GM12872 (cell line): ENCODE results near the gene GALK1.

Experiments
- CTCF ChIP-seq: IDR thresholded peaks from 3 replicates; pipeline ENCODE4 v1.5.1; 2011; ENCODE audit warnings: low read depth, mild to moderate bottlenecking, low read length, moderate library complexity; ENCODE audit not compliant: insufficient read depth

Gene GALK1

DNA sequence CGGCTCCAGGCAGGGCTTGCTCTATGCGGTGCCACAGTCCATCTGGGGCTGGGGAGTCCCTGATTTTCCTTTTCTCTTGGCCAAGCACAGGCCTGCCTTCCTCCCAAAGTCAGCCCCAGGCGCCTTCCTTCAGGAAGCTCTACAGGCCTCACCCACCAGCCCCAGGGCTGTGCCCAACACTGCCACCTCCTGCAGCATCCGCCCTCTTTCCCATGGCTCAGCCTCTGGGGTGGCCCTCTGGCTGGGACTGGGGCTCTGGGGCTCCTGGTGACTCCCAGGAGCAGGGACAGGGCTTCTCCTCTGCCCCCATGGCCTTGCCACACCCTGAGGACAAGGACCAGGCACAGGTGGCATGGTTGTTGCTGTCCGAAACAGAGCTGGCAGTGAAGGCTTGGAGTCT is 42.9 kb downstream of the GALK1 start:
- no peak for TF ChIP-seq CTCF

GRCh38 chr17:75721463-75722011 is 43.5 kb downstream of the GALK1 start:
- TF ChIP-seq CTCF, result no peak

GRCh38 chr17:75720656-75721462 is 44.1 kb downstream of the GALK1 start, which contains the start of gene ITGB4:
TSS of gene ITGB4 (plus strand) at chr17:75721459. CDS start at chr17:75724704, 3,245 bp downstream.
- TF ChIP-seq CTCF, result no peak

- no peak for TF ChIP-seq CTCF
Measured at GRCh38 chr17:75719732-75720131, 45.3 kb downstream of the GALK1 start.

DNA sequence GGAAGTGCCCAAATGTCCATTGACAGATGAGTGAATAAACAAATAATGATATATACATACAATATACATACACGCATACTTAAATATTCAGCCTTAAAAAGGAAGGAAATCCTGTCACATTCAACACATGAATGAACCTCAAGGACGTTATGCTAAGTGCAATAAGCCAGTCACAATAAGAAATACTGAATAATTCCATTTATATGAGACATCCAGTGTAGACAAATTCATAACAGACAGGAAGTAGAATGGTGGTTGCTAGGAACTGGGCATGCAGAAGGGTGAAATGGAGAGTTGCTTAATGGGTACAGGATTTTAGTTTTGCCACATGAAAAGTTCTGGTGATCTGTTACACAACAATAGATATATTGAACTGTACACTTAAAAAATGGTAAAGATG is 52.5 kb downstream of the GALK1 start:
- no peak for TF ChIP-seq CTCF
